ENCODE measurements around the gene CCDC148.
A peak's percentile ranks its signal among the peaks of the same experiment; 100 is the strongest.

DNA sequence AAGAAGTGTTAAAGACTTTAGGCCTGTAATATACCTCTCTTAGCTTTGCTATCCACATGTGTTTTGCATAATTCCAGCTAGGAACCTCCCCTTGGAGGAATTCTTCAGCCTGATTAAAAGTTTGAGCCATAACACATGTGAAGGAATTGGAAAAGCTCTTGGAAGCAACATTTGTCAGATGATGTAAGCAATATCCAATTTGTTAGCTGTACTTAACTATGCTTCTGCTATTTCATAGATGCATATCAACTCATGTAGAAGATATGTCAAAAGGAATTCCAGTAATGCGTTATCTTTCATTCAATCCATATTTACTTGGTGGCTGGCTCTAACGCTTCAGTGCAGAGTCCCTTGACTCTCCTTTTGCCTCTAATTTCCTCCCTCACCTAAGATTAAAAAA, 46.4 kb upstream of the CCDC148 start:
- TF ChIP-seq EZH2phosphoT487 (IDR thresholded peaks at IDR 0.05; ENCODE audit: insufficient read depth, low read depth) (0 out of 2 replicates have a peak, but pooled peaks have one; percentile 33), EZH2 (IDR thresholded peaks at IDR 0.05; ENCODE audit: insufficient read depth, poor library complexity, severe bottlenecking) (no peak)

Measured in GM23248 (cell line).